ENCODE results near the gene MT4. TPM values are rescaled to one million over a fixed set of nuclear protein-coding genes. Genes with fewer than 3 reads are reported as not detected.
A peak's percentile ranks its signal among the peaks of the same experiment; 100 is the strongest.

The MT4 gene
- total and polyA plus RNA-seq, 12 donors: not detected

DNA sequence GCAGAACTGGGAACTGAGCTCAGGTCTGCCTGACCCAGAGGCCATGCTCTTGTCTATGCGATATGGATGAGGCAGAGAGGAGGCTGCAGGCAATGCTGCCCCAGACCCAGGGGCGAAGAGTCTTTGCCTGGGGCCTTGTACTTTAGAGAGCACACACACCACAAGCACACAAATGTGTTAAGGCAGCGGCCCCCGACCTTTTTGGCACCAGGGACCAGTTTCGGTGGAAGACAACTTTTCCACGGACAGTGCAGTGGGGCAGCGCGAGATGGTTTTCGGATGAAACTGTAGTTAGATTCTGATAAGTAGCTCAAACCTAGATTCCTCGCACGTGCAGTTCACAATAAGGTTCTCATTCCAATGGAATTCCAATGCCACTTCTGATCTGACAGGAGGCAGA is 6.7 kb downstream of the MT4 start:
- Histone ChIP-seq H3K4me1 (no peaks in the 10 kb centered on the region), H3K9me3 (peaks cover 0 to 11% (median 0%) of the 10 kb centered on the region in 11 donors), H3K27me3 (peaks cover 0 to 12% (median 0%) of the 10 kb centered on the region in 7 donors), H3K4me3 (no peak overlapping the region), H3K27ac (no peak overlapping the region), H3K36me3 (no peaks in the 10 kb centered on the region)
- intact Hi-C loops (cut with DNase I): loop anchor here in 3 of 10 donors (10.0 kb wide), 1 partner anchor 133 kb away; no protein-coding TSS in a partner anchor
- ATAC-seq (no peak), DNase-seq (no peak)
- TF ChIP-seq, protein P1, sequence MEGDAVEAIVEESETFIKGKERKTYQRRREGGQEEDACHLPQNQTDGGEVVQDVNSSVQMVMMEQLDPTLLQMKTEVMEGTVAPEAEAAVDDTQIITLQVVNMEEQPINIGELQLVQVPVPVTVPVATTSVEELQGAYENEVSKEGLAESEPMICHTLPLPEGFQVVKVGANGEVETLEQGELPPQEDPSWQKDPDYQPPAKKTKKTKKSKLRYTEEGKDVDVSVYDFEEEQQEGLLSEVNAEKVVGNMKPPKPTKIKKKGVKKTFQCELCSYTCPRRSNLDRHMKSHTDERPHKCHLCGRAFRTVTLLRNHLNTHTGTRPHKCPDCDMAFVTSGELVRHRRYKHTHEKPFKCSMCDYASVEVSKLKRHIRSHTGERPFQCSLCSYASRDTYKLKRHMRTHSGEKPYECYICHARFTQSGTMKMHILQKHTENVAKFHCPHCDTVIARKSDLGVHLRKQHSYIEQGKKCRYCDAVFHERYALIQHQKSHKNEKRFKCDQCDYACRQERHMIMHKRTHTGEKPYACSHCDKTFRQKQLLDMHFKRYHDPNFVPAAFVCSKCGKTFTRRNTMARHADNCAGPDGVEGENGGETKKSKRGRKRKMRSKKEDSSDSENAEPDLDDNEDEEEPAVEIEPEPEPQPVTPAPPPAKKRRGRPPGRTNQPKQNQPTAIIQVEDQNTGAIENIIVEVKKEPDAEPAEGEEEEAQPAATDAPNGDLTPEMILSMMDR (IDR thresholded peaks at IDR 0.05): no peak
- whole genome bisulfite sequencing, 2 donors: 79 to 82% methylated on average over 11 of the region's 11 CpGs

DNA sequence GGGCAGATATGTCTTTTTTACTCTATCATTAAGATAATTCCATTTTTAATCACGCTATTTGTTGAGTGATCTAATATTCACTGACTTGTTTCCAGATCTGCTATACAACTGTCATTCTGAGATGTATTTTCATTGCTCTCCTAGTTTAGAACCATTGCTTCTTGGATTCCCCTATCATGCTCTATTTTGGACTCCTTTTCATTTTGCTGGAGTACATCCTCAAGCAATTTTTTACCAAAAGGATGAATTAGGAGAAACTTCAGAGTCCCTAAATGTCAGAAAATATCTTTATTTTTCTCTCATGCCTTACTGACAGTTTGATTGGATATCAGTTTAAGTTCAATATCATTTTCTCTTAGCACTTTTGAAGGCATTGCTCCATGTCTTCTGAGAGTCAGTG is 9.8 kb downstream of the MT4 start:
- no peak overlapping the region for H3K4me3 ChIP-seq
- H3K9me3 ChIP-seq: peaks cover 0 to 11% (median 0%) of the 10 kb centered on the region in 11 donors
- no peaks in the 10 kb centered on the region for H3K36me3 ChIP-seq
- peaks cover 0 to 3% (median 0%) of the 10 kb centered on the region in 7 donors for H3K27me3 ChIP-seq
- TF ChIP-seq, protein P1 (IDR thresholded peaks at IDR 0.05): no peak
- H3K27ac ChIP-seq: no peak overlapping the region
- DNase-seq (no peak), ATAC-seq (no peak)
- intact Hi-C loops (cut with DNase I): loop anchor here in 7 of 10 donors (5.0 to 10.0 kb wide), 2 partner anchors 128 to 130 kb away; no protein-coding TSS in a partner anchor
- no peaks in the 10 kb centered on the region for H3K4me1 ChIP-seq
- WGBS, 2 donors: 53 to 75% methylated on average over 1 of the region's 1 CpG

DNA sequence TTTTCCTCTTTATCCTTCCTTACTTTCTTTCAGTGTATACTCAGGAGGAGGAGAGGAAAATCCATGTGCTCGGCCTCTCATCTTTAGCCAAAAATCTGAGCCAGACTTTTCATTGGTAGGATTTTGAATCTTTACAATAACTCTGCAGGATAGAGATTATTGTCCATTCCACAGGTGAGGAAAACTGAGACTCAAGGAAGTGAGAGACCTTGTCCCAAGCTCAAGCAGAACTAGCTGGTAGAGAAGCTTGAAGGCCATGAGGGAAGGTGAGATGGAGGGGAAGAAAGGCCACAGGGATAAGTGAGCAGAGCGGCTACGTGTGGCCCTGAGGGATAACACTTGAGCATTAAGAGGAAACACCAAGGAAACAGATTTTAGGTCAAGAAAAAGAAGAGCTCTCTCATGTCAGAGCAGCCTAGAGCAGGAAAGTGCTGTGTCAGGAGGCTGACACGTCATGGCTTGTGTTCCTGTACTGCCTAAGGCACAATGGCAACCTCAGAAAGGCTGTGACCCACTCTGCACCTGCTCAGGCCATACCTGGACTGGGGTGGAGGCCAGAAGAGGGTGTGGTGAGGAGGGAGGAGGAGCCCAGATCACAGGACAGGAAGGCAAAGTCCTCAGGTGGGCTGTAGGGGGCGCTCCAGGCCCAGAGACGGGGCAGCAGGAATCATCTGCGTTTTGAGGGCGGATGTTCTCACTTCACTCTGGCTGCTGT is 11.9 kb downstream of the MT4 start:
- intact Hi-C loops (cut with DNase I): loop anchor here in 9 of 10 donors (1.0 to 10.0 kb wide), 4 partner anchors 126 to 128 kb away; no protein-coding TSS in a partner anchor
- Histone ChIP-seq H3K4me3 (no peak overlapping the region), H3K27me3 (peaks cover 0 to 2% (median 0%) of the 10 kb centered on the region in 7 donors), H3K4me1 (no peaks in the 10 kb centered on the region), H3K36me3 (no peaks in the 10 kb centered on the region), H3K27ac (no peak overlapping the region), H3K9me3 (peaks cover 0 to 11% (median 0%) of the 10 kb centered on the region in 11 donors)
- TF ChIP-seq, protein P1 (IDR thresholded peaks at IDR 0.05): peak; percentile 38 to 86 (median 71)
- WGBS, 2 donors: 38 to 44% methylated on average over 8 of the region's 8 CpGs
- peak; percentile 59 to 78 for DNase-seq
- peak; percentile 43 to 92 (median 88) for ATAC-seq

DNA sequence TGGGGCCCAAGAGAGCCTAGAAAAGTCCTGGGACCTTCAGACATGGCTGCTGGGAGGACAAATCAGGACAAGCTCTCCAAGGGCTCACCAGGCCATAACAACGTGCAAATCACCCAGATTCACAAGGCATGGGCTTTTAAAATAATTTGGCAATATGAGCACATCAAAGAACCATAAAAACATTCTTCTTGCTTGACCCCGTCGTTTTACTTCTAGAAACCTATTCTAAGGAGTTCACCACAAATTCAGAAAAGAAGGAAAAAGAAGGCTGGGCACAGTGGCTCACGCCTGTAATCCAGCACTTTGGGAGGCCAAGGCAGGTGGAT is 12.4 kb downstream of the MT4 start:
- no peak for DNase-seq
- ATAC-seq: no peak
- Histone ChIP-seq H3K4me3 (no peak overlapping the region), H3K27me3 (peaks cover 0 to 7% (median 0%) of the 10 kb centered on the region in 7 donors), H3K4me1 (no peaks in the 10 kb centered on the region), H3K9me3 (peaks cover 0 to 11% (median 0%) of the 10 kb centered on the region in 11 donors), H3K27ac (no peak overlapping the region), H3K36me3 (no peaks in the 10 kb centered on the region)
- 76 to 78% methylated on average over 4 of the region's 4 CpGs for WGBS, 2 donors
- TF ChIP-seq, protein P1 (IDR thresholded peaks at IDR 0.05): no peak
- intact Hi-C loops (cut with DNase I): loop anchor here in 9 of 10 donors (1.0 to 10.0 kb wide), 4 partner anchors 125 to 128 kb away; no protein-coding TSS in a partner anchor
